TTC549 (cell line): ENCODE data around the gene UBE2S.

ENCODE experiments used
- FAIRE-seq: peaks from 2 replicates; lab custom pipeline; 2012; peaks lifted over from hg19 to GRCh38; lab: Jason Lieb, UNC

UBE2S gene

GRCh38 chr19:55362174-55362989 is 45.2 kb downstream of the UBE2S start:
- no peak for FAIRE-seq

- FAIRE-seq = no peak
These were observed 46.7 kb downstream of the UBE2S start for GRCh38 chr19:55360902-55361301.

- FAIRE-seq = no peak
These were observed 48.4 kb downstream of the UBE2S start for GRCh38 chr19:55358943-55359908.

- FAIRE-seq = no peak
These were observed 49.1 kb downstream of the UBE2S start for GRCh38 chr19:55358493-55358892.

GRCh38 chr19:55355213-55355821 is 52.3 kb downstream of the UBE2S start:
- no peak for FAIRE-seq

GRCh38 chr19:55354698-55355212 is 52.8 kb downstream of the UBE2S start, which contains the start of gene COX6B2:
COX6B2 (minus strand) TSS chr19:55354719; CDS start chr19:55354521, 198 bp downstream.
- no peak for FAIRE-seq

GRCh38 chr19:55353803-55354697 is 53.5 kb downstream of the UBE2S start:
- FAIRE-seq = no peak

- FAIRE-seq = no peak
These were observed 54.2 kb downstream of the UBE2S start for GRCh38 chr19:55353356-55353802.

- no peak for FAIRE-seq
These were observed 54.9 kb downstream of the UBE2S start for GRCh38 chr19:55352549-55353145.

- no peak for FAIRE-seq
These were observed 55.5 kb downstream of the UBE2S start for GRCh38 chr19:55352040-55352439.

- no peak for FAIRE-seq
These were observed 56.8 kb downstream of the UBE2S start for GRCh38 chr19:55350620-55351315.
